HepG2 (cell line): ENCODE results near the gene PLBD2. TPM values are rescaled to one million over a fixed set of nuclear protein-coding genes. Genes with fewer than 3 reads are reported as not detected.

Experiments used
- CREB1 ChIP-seq, 2 experiments: fragments of 450-650 bp in 1 of 2; IDR thresholded peaks; 2 replicates each; pipeline ENCODE4 v1.6.1; 2016 to 2017; ENCODE audit warnings: control low read depth in 1 of 2, mild to moderate bottlenecking in 1 of 2, missing compliant biosample characterization in 1 of 2, missing genetic modification characterization in 1 of 2
- EEA1 ChIP-seq: sonication (generic); formaldehyde crosslinking; IDR thresholded peaks from 2 replicates; pipeline ENCODE4 v1.5.1; 2020; ENCODE audit warnings: mild to moderate bottlenecking, missing genetic modification reagents, borderline replicate concordance
- HDAC6 ChIP-seq: fragments of 200-600 bp; sonication (generic); IDR thresholded peaks from 2 replicates; pipeline ENCODE4 v1.7.0; 2017; ENCODE audit warnings: mild to moderate bottlenecking, antibody characterized with exemption, low read length, low read depth
- HHEX ChIP-seq: IDR thresholded peaks from 2 replicates; pipeline ENCODE4 v1.6.1; 2016; ENCODE audit warnings: control low read depth
- HNRNPLL ChIP-seq: fragments of 200-400 bp; formaldehyde crosslinking; IDR thresholded peaks from 2 replicates; pipeline ENCODE4 v1.6.1; 2017; ENCODE audit warnings: mild to moderate bottlenecking, low read depth, low read length; ENCODE audit not compliant: poor library complexity, severe bottlenecking
- HOMEZ ChIP-seq: IDR thresholded peaks from 2 replicates; pipeline ENCODE4 v1.6.1; 2016; ENCODE audit warnings: low read depth
- KMT2B ChIP-seq: IDR thresholded peaks from 2 replicates; pipeline ENCODE4 v1.6.1; 2016; ENCODE audit warnings: missing genetic modification reagents, missing compliant biosample characterization
- MLLT10 ChIP-seq: sonication (generic); formaldehyde crosslinking; IDR thresholded peaks from 2 replicates; pipeline ENCODE4 v1.4.0; 2020; ENCODE audit warnings: missing genetic modification reagents
- MZF1 ChIP-seq: sonication (generic); formaldehyde crosslinking; IDR thresholded peaks from 2 replicates; pipeline ENCODE4 v1.8.1; 2023; ENCODE audit warnings: mild to moderate bottlenecking, missing genetic modification reagents, borderline replicate concordance
- NFE2L2 ChIP-seq: fragments of 150-350 bp; IDR thresholded peaks from 2 replicates; pipeline ENCODE4 v1.6.1; 2014; ENCODE audit warnings: low read length
- PHF8 ChIP-seq: sonication (generic); formaldehyde crosslinking; IDR thresholded peaks from 2 replicates; pipeline ENCODE4 v1.5.0; 2020; ENCODE audit warnings: missing genetic modification reagents
- RARA ChIP-seq: IDR thresholded peaks from 2 replicates; pipeline ENCODE4 v1.6.1; 2016; ENCODE audit warnings: missing genetic modification reagents, missing compliant biosample characterization
- RFXANK ChIP-seq: IDR thresholded peaks from 2 replicates; pipeline ENCODE4 v1.6.1; 2016
- U2AF1 ChIP-seq: fragments of 200-400 bp; formaldehyde crosslinking; optimal IDR thresholded peaks from 2 replicates; pipeline ENCODE3; 2017; ENCODE audit warnings: mild to moderate bottlenecking, low read depth, low read length
- ZBTB8A ChIP-seq: sonication (generic); formaldehyde crosslinking; IDR thresholded peaks from 2 replicates; pipeline ENCODE4 v1.4.0; 2020; ENCODE audit warnings: mild to moderate bottlenecking, low read depth, missing genetic modification reagents, borderline replicate concordance
- ZIK1 ChIP-seq: sonication (generic); formaldehyde crosslinking; IDR thresholded peaks from 2 replicates; pipeline ENCODE4 v1.5.0; 2020; ENCODE audit warnings: mild to moderate bottlenecking, low read depth, missing genetic modification reagents, borderline replicate concordance
- ZKSCAN8 ChIP-seq: IDR thresholded peaks from 2 replicates; pipeline ENCODE4 v1.6.1; 2016; ENCODE audit warnings: borderline replicate concordance, missing genetic modification reagents, missing compliant biosample characterization
- ZNF20 ChIP-seq: sonication (generic); formaldehyde crosslinking; IDR thresholded peaks from 2 replicates; pipeline ENCODE4 v1.4.0; 2020; ENCODE audit warnings: mild to moderate bottlenecking, moderate library complexity, missing genetic modification reagents
- ZNF431 ChIP-seq: sonication (generic); formaldehyde crosslinking; IDR thresholded peaks from 2 replicates; pipeline ENCODE4 v1.9.0; 2022; ENCODE audit warnings: missing genetic modification reagents, low read depth, mild to moderate bottlenecking, borderline replicate concordance
- ZNF556 ChIP-seq: sonication (generic); formaldehyde crosslinking; IDR thresholded peaks from 2 replicates; pipeline ENCODE4 v1.4.0; 2020; ENCODE audit warnings: mild to moderate bottlenecking, missing genetic modification reagents, borderline replicate concordance
- ZNF703 ChIP-seq: sonication (generic); formaldehyde crosslinking; IDR thresholded peaks from 2 replicates; pipeline ENCODE4 v1.5.1; 2020; ENCODE audit warnings: missing genetic modification reagents, mild to moderate bottlenecking, moderate library complexity, borderline replicate concordance
- ZNF784 ChIP-seq: sonication (generic); formaldehyde crosslinking; IDR thresholded peaks from 2 replicates; pipeline ENCODE4 v1.5.1; 2020; ENCODE audit warnings: missing genetic modification reagents, mild to moderate bottlenecking, borderline replicate concordance
- polyA plus RNA-seq, 8 experiments: library from polyadenylated mRNA; depleted of rRNA in 3 of 8; stranded (reverse) in 7 of 8; unstranded in 1 of 8; fragments of >200 nt; fragmentation: Illumina TruSeq in 4 of 8; extraction: Trizol in 4 of 8; gene quantifications; 2 replicates each; pipeline versions ENCODE4 v1.2.1 to v1.2.3, GENCODE V29; 2011 to 2016; ENCODE audit warnings: low read depth in 4 of 8, missing spikeins in 1 of 8, mixed read lengths in 1 of 8; ENCODE audit not compliant: insufficient read depth in 1 of 8
- total RNA-seq, 5 experiments: library from RNA; depleted of rRNA; stranded (reverse); fragments of >200 nt; fragmentation: Illumina TruSeq; extraction: Trizol; gene quantifications; 2 replicates each; pipeline ENCODE4 v1.2.3, GENCODE V29; 2016; ENCODE audit warnings: low read depth in 1 of 5
- TF ChIP-seq, protein P1 (sequence below): sonication (generic); formaldehyde crosslinking; conservative IDR thresholded peaks from 2 replicates; pipeline ENCODE4 v1.4.0; 2020; ENCODE audit warnings: mild to moderate bottlenecking, missing genetic modification reagents, moderate library complexity
- TF ChIP-seq, protein P2 (sequence below): sonication (generic); formaldehyde crosslinking; IDR thresholded peaks from 2 replicates; pipeline ENCODE4 v1.8.0; 2022; ENCODE audit warnings: mild to moderate bottlenecking, missing genetic modification reagents, moderate library complexity

PLBD2 gene
- total and polyA plus RNA-seq, 2 of the 13 experiments (the other 11 are each of a cell fraction or from before 2014, with no cell fraction given): 6.7 to 8.5 TPM

DNA sequence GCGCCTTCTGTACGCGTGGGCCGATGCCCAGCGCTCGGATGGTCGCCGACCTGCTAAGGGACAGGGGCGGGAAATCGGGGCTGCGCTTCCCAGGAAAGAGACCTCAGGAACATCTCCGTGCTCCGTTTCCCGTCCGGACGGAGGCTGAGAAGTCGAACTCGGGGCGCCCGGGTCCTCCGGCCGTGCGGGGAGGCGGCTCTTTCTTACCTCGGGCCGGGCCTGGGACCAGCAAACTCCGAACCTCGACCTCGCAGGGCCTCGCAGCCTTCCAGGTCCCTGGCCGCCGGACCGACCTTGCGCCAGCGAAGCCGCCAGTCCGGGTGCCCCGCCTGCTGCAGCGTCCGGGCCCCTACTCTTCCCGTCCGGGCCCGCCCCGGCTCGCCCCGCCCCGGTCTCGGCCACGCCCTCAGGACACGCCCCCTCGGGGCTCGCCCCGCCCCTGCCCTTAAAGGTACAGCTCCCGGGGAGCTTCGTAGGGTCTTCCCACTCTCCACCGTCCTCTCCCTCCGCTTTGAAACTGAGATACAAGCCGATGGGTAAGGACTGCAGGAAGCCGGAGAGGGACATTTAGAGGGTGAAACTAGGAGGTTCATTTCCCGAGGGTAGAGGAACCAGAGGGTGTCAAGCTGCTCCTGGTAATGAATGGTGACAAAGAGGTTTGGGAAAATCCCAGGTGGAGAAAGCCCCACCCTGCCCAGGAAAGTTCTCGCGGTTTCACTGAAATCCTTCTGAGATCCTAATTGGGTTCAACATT, 23.4 kb upstream of the PLBD2 start, which contains the start of gene SLC8B1 (continued):
- TF ChIP-seq, protein P1, sequence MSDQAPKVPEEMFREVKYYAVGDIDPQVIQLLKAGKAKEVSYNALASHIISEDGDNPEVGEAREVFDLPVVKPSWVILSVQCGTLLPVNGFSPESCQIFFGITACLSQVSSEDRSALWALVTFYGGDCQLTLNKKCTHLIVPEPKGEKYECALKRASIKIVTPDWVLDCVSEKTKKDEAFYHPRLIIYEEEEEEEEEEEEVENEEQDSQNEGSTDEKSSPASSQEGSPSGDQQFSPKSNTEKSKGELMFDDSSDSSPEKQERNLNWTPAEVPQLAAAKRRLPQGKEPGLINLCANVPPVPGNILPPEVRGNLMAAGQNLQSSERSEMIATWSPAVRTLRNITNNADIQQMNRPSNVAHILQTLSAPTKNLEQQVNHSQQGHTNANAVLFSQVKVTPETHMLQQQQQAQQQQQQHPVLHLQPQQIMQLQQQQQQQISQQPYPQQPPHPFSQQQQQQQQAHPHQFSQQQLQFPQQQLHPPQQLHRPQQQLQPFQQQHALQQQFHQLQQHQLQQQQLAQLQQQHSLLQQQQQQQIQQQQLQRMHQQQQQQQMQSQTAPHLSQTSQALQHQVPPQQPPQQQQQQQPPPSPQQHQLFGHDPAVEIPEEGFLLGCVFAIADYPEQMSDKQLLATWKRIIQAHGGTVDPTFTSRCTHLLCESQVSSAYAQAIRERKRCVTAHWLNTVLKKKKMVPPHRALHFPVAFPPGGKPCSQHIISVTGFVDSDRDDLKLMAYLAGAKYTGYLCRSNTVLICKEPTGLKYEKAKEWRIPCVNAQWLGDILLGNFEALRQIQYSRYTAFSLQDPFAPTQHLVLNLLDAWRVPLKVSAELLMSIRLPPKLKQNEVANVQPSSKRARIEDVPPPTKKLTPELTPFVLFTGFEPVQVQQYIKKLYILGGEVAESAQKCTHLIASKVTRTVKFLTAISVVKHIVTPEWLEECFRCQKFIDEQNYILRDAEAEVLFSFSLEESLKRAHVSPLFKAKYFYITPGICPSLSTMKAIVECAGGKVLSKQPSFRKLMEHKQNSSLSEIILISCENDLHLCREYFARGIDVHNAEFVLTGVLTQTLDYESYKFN: 0 out of 2 replicates have a peak, but pooled peaks have one; percentile 28
- TF ChIP-seq HOMEZ (CRISPR knock-in tag) (no peak), ZIK1 (CRISPR knock-in tag) (peak; percentile 21; the same call in 1 of the 2 replicates), MZF1 (CRISPR knock-in tag) (no peak), MLLT10 (CRISPR knock-in tag) (no peak), U2AF1 (no peak), EEA1 (CRISPR knock-in tag) (peak; percentile 73; the same call in 1 of the 2 replicates), NFE2L2 (no peak), CREB1 (IDR thresholded peaks at IDR 0.05) (no peak), CREB1 (CRISPR knock-in tag; IDR thresholded peaks at IDR 0.05) (no peak), ZKSCAN8 (peak; percentile 91; the same call in 1 of the 2 replicates), HDAC6 (no peak), ZBTB8A (no peak), HNRNPLL (peak; percentile 67), ZNF20 (no peak), KMT2B (CRISPR knock-in tag) (no peak), RARA (CRISPR knock-in tag) (no peak), ZNF556 (CRISPR knock-in tag) (no peak), PHF8 (peak; percentile 71), ZNF703 (no peak), HHEX (no peak), ZNF431 (CRISPR knock-in tag) (0 out of 2 replicates have a peak, but pooled peaks have one; percentile 44), RFXANK (CRISPR knock-in tag) (no peak), ZNF784 (CRISPR knock-in tag) (no peak; the same call in 1 of the 2 replicates)
- TF ChIP-seq, protein P2, sequence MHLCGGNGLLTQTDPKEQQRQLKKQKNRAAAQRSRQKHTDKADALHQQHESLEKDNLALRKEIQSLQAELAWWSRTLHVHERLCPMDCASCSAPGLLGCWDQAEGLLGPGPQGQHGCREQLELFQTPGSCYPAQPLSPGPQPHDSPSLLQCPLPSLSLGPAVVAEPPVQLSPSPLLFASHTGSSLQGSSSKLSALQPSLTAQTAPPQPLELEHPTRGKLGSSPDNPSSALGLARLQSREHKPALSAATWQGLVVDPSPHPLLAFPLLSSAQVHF: peak; percentile 64; the same call in 1 of the 2 replicates
